HG03354 (cell line): ENCODE results near the gene IFNAR2.
"Not testable (repeated sequence)": the region's sequence is repeated elsewhere in the genome, so short reads cannot be mapped to it uniquely, and the experiment has no call there.

Source experiments
- ATAC-seq: cut with Tn5 transposase; IDR thresholded peaks from one replicate; pipeline ENCODE4 v1.9.1; 2021; ENCODE audit warnings: mild to moderate bottlenecking; ENCODE audit not compliant: unreplicated experiment, poor library complexity, severe bottlenecking

IFNAR2 gene

DNA sequence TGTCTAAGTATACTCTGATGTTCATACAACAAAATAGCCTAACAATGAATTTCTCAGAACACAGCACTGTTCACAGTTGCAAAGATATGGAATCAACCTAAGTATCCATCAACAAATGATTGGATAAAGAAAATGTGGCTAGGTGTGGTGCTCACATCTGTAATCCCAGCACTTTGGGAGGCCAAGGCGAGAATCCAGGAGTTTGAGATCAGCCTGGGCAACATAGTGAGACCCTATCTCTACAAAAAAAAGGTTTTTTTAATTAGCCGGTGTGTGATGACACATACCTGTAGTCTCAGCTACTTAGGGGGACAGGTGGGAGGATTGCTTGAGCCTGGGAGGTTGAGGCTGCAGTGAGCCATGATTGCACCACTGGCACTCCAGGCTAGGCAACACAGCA is 10.7 kb downstream of the IFNAR2 start:
- no peak for ATAC-seq

GRCh38 chr21:33241846-33242245 is 12.1 kb downstream of the IFNAR2 start:
- ATAC-seq, result no peak

DNA sequence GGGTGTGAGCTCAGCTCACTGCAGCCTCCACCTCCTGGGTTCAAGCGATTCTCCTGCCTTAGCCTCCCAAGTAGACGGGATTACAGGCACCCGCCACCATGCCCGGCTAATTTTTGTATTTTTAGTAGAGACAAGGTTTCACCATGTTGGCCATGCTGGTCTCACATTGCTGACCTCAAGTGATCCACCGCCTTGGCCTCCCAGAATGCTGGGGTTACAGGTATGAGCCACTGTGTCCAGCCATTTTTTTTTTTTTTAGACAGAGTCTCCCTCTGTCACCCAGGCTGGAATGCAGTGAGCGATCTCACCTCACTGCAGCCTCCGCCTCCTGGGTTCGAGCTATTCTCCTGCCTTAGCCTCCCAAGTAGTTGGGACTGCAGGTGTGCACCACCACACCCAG is 13.1 kb downstream of the IFNAR2 start:
- not testable (repeated sequence) for ATAC-seq

GRCh38 chr21:33244082-33244778 is 14.5 kb downstream of the IFNAR2 start:
- no peak for ATAC-seq

- ATAC-seq, result no peak
Measured at GRCh38 chr21:33244779-33245105, 15.0 kb downstream of the IFNAR2 start.

GRCh38 chr21:33245289-33245918 is 15.7 kb downstream of the IFNAR2 start:
- ATAC-seq, result no peak

- ATAC-seq, result no peak
Measured at GRCh38 chr21:33246506-33246905, 16.8 kb downstream of the IFNAR2 start.

- ATAC-seq, result no peak
Measured at GRCh38 chr21:33246963-33247362, 17.2 kb downstream of the IFNAR2 start.

- ATAC-seq, result no peak
Measured at GRCh38 chr21:33247599-33247998, 17.9 kb downstream of the IFNAR2 start.

DNA sequence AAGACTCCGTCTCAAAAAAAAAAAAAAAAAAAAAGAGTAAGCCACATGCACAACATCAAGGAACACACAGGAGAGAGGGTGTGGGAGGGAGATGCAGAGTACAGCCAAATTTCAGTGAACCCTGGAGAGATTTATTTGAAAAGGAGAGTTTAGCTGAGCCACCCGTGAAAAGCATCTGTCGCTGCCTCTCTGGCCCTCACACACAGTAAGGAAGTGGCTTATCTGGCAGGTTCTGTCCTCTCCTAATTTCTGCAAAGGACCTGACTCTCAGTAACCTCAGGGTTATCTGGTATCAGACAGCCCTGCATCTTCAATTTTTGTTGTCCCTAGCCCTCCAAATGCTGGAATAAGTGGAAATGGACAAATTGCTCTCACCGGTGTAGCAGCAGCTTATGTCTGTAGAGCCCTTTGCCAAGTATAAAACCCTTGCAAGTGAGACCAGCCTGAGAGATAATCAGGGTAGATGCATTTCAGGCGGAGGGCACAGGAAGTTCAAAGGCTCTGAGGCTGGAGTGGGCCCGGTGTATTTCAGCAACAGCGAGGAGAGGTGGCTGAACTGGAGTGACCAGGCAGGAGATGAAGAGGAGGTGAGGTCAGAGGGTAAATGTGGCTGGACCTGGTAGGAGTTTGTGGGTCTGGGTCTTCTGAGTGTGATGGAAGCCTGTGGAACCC is 19.7 kb downstream of the IFNAR2 start:
- ATAC-seq, result no peak

- no peak for ATAC-seq
Measured at GRCh38 chr21:33251119-33251518, 21.4 kb downstream of the IFNAR2 start.

- ATAC-seq, result not testable (repeated sequence)
Measured at GRCh38 chr21:33253382-33253781, 23.6 kb downstream of the IFNAR2 start.

- no peak for ATAC-seq
Measured at GRCh38 chr21:33254766-33255165, 25.0 kb downstream of the IFNAR2 start.

GRCh38 chr21:33255404-33255803 is 25.7 kb downstream of the IFNAR2 start:
- no peak for ATAC-seq

DNA sequence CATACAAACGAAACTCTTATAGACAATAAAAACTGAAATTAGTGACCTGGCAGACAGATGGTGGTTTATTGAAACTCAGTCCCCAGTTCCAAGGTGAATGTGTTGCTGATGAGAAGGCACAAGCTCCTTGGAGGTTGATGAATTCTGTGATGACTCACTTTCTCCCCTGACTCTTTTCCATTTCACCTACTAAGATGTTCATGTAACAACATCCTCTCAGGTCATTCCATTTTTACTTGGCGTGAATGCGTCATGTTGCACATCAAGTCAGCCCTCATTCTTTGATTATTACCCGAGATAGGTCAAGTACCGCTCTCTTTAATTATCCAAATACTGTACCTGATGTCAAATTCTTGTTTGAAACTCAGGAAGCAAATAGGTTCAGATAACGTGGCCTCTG is 26.3 kb downstream of the IFNAR2 start:
- no peak for ATAC-seq

DNA sequence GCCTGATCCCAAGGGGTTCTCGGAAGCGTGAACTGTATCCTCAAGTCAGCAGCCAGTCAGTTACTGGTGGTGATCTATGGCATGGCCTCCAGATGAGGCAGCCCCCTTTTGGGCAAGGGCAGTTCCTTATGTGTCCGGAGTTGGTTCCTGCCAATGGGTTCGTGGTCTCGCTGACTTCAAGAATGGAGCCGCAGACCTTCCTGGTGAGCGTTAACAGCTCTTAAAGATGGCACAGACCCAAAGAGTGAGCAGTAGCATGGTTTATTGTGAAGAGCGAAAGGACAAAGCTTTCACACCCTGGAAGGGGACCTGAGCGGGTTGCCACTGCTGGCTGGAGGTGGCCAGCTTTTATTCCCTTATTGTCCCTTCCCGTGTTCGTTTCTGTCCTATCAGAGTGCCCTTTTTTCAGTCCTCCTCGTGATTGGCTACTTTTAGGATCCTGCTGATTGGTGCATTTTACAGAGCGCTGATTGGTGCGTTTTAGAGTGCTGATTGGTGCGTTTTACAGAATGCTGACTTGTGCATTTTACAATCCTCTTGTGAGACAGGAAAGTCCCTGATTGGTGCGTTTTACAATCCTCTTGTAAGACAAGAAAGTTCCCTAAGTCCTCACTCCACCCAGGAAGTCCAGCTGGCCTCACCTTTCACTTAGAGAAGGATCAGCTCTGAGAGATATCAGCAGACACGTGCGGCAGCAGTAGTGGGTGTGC is 27.5 kb downstream of the IFNAR2 start:
- ATAC-seq, result no peak

DNA sequence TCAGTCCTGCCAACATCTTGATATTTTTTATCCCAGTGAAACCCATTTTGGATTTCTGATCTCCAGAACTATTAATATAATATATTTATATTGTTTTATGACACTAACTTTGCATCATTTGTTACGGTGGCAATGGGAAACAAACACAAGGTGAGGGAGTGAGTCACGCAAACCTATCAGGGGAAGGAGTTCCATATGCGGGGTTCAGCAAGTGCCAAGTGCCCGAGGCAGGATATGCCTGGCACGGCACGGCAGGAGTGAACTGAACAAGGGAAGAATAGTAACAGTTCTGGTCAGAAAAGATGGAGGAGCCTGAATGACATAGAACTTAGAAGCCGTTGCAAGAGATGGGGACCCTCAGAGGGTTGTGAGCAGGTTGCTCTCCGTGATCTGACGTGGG is 28.7 kb downstream of the IFNAR2 start:
- no peak for ATAC-seq

DNA sequence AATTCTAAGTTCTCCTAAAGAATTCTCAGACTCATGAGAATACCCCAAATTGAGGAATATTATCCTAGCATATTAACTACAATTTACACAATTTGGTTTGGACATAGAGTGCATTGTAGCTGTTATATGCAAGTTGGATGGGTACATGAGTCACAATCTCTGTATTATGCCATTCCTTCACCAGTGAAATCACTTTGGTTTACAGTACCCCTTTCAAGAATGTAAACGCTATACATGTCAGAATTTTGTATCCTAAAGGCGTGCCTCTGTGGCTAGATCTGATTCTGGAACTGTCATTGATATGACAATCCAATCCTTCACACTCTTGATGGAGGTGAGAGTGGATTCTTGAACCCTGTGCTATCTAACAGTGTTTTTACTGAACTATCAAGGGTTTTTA is 29.7 kb downstream of the IFNAR2 start:
- ATAC-seq, result no peak

- ATAC-seq, result no peak
Measured at GRCh38 chr21:33259995-33260394, 30.3 kb downstream of the IFNAR2 start.

DNA sequence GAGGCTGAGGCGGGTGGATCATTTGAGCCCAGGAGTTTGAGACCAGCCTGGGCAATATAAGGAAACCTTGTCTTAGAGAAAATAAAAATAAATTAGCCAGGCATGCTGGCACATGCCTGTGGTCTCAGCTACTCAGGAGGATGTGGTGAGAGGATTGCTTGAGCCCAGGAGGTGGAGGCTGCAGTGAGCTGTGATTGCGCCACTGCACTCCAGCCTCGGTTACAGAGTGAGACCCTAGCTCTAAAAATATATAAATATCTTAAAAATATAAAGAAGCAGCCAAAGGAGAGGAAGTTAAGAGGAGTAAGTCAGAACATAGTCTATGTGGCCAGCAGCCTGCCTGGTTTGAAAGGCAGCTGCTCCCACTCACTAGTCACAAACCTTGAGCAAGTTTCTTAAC is 31.9 kb downstream of the IFNAR2 start:
- ATAC-seq, result no peak

- no peak for ATAC-seq
Measured at GRCh38 chr21:33262921-33263320, 33.2 kb downstream of the IFNAR2 start.
